Gastrocnemius medialis (tissue), 4 donors: ENCODE measurements around the gene PSMC3. TPM values are rescaled to one million over a fixed set of nuclear protein-coding genes. Genes with fewer than 3 reads are reported as not detected.

Source experiments
- ATAC-seq, 2 donors: fragments of 150-250 bp; one replicate each; pipeline ENCODE4 v1.9.1; 2016
- DNase-seq, 2 donors: peaks; one replicate each; pipeline ENCODE4 v3.0.0-alpha.2; 2019
- H3K27ac ChIP-seq, 4 donors: fragments of 200-600 bp; sonication (generic); 1 replicate in 1 of 4; 2 replicates in 3 of 4; pipeline ENCODE4 v1.5.1; 2016 to 2018; ENCODE audit warnings: mild to moderate bottlenecking in 2 of 4, moderate library complexity in 1 of 4
- H3K27me3 ChIP-seq, 3 donors: fragments of 200-600 bp; sonication (generic) in 2 of 3; 1 replicate in 1 of 3; 2 replicates in 2 of 3; pipeline versions ENCODE4 v1.5.1 to v1.6.0; 2016 to 2019; ENCODE audit warnings: mild to moderate bottlenecking in 1 of 3, moderate library complexity in 1 of 3
- H3K36me3 ChIP-seq, 2 donors: fragments of 200-600 bp; sonication (generic) in 1 of 2; one replicate each; pipeline ENCODE4 v1.5.1; 2017 to 2018
- H3K4me1 ChIP-seq, 2 donors: fragments of 200-600 bp; sonication (generic) in 1 of 2; one replicate each; pipeline ENCODE4 v1.5.1; 2016 to 2017; ENCODE audit warnings: mild to moderate bottlenecking in 2 of 2
- H3K4me3 ChIP-seq, 4 donors: fragments of 200-600 bp; sonication (generic) in 3 of 4; 1 replicate in 1 of 4; 2 replicates in 3 of 4; pipeline ENCODE4 v1.5.1; 2016 to 2019; ENCODE audit warnings: mild to moderate bottlenecking in 2 of 4
- H3K9me3 ChIP-seq, 3 donors: fragments of 200-600 bp; sonication (generic) in 2 of 3; 1 replicate in 1 of 3; 2 replicates in 2 of 3; pipeline ENCODE4 v1.5.1; 2016 to 2019
- POLR2A ChIP-seq, 2 donors: fragments of 450-650 bp; IDR thresholded peaks; one replicate each; pipeline ENCODE4 v1.6.1; 2017; ENCODE audit warnings: antibody characterized with exemption in 2 of 2, mild to moderate bottlenecking in 2 of 2, moderate library complexity in 2 of 2
- in situ Hi-C, 4 donors: fragments of 200-750 bp; cut with MboI; loops; one replicate each; pipeline versions ENCODE4 v1.15.0 to v1.8.0; 2017; ENCODE audit warnings: low sequenced_read_pairs in 4 of 4
- intact Hi-C: fragments of 100-400 bp; cut with DNase I; formaldehyde crosslinking; loops from one replicate; pipeline ENCODE4 v1.15.1; 2023; ENCODE audit warnings: low total_unique reads
- total RNA-seq, 4 donors: library from RNA; depleted of rRNA; stranded (reverse); fragments of >200 nt; gene quantifications; one replicate each; pipeline versions ENCODE4 v1.1.0 to v1.2.3, GENCODE V29; 2016
- TF ChIP-seq, protein P1 (sequence below), 5 experiments: fragments of 450-650 bp in 3 of 5; fragments of 200-600 bp in 2 of 5; sonication (generic) in 2 of 5; IDR thresholded peaks in 4 of 5; conservative IDR thresholded peaks in 1 of 5; 1 replicate in 4 of 5; 2 replicates in 1 of 5; pipeline ENCODE4 v1.5.1; 2016 to 2019; ENCODE audit warnings: antibody characterized with exemption in 5 of 5, mild to moderate bottlenecking in 3 of 5, moderate library complexity in 3 of 5

PSMC3 gene
- total RNA-seq, 4 donors from 2014 or later: 243 to 350 (median 329) TPM

DNA sequence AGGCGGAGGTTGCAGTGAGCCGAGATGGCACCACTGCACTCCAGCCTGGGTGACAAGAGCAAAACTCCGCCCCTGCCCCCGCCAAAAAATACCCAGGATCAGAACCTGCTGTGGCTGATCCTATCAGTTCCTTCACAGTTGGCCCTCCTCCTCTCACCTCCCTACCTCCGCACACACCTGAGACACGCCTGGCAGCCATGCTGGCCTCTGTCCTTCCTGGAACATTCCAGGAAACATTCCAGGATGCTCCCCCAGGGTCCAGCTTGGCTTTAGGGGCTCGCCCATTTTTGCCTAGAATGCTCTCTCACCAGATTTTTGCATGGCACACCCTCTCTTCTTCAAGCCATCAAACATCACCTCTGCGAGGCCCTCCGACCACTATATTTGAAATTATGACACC is 20.6 kb upstream of the PSMC3 start:
- no peaks in the 10 kb centered on the region for H3K9me3 ChIP-seq
- intact Hi-C loops (loop anchor here (10.0 kb wide), 1 partner anchor 262 kb away; the partner anchor contains the start of gene PACSIN3), in situ Hi-C loops (loop anchor here in 1 of 4 donors (10.0 kb wide), 1 partner anchor 62 kb away; no protein-coding TSS in a partner anchor)
- ATAC-seq (no peak), DNase-seq (no peak)
- peak overlapping the region in 1 of 4 donors; percentile 93 for H3K27ac ChIP-seq
- H3K27me3 ChIP-seq: no peaks in the 10 kb centered on the region
- peaks cover 20 to 26% of the 10 kb centered on the region in 2 donors for H3K4me1 ChIP-seq
- peaks cover 0 to 8% of the 10 kb centered on the region in 2 donors for H3K36me3 ChIP-seq
- TF ChIP-seq POLR2A (IDR thresholded peaks at IDR 0.05): no peak
- TF ChIP-seq, protein P1, sequence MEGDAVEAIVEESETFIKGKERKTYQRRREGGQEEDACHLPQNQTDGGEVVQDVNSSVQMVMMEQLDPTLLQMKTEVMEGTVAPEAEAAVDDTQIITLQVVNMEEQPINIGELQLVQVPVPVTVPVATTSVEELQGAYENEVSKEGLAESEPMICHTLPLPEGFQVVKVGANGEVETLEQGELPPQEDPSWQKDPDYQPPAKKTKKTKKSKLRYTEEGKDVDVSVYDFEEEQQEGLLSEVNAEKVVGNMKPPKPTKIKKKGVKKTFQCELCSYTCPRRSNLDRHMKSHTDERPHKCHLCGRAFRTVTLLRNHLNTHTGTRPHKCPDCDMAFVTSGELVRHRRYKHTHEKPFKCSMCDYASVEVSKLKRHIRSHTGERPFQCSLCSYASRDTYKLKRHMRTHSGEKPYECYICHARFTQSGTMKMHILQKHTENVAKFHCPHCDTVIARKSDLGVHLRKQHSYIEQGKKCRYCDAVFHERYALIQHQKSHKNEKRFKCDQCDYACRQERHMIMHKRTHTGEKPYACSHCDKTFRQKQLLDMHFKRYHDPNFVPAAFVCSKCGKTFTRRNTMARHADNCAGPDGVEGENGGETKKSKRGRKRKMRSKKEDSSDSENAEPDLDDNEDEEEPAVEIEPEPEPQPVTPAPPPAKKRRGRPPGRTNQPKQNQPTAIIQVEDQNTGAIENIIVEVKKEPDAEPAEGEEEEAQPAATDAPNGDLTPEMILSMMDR (IDR thresholded peaks at IDR 0.05 in 4 of 5, conservative IDR thresholded peaks at IDR 0.05 in 1 of 5): no peak
- H3K4me3 ChIP-seq: no peak overlapping the region

DNA sequence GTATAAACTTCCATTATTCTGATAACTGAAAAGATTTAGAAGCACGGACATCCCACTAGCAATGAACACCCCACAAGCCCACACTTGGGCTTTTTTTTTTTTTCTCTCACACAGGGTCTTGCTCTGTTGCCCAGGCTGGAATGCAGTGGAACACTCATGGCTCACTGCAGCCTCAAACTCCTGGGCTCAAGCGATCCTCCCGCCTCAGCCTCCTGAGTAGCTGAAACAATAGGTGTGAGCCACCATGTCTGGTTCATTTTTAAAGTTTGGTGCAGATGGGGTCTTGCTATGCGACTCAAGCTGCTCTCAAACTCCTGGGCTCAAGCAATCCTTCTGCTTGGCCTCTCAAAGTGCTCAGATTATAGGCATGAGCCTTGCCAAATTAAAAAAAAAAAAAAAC is 19.6 kb upstream of the PSMC3 start:
- DNase-seq (no peak), ATAC-seq (no peak)
- intact Hi-C loops (loop anchor here (10.0 kb wide), 1 partner anchor 261 kb away; the partner anchor contains the start of gene PACSIN3), in situ Hi-C loops (loop anchor here in 1 of 4 donors (10.0 kb wide), 1 partner anchor 61 kb away; no protein-coding TSS in a partner anchor)
- peak overlapping the region in 1 of 4 donors; percentile 12 for H3K27ac ChIP-seq
- peaks cover 20 to 26% of the 10 kb centered on the region in 2 donors for H3K4me1 ChIP-seq
- no peaks in the 10 kb centered on the region for H3K27me3 ChIP-seq
- no peak for TF ChIP-seq POLR2A (IDR thresholded peaks at IDR 0.05)
- TF ChIP-seq, protein P1 (IDR thresholded peaks at IDR 0.05 in 4 of 5, conservative IDR thresholded peaks at IDR 0.05 in 1 of 5): no peak
- no peaks in the 10 kb centered on the region for H3K9me3 ChIP-seq
- peaks cover 0 to 8% of the 10 kb centered on the region in 2 donors for H3K36me3 ChIP-seq
- no peak overlapping the region for H3K4me3 ChIP-seq

DNA sequence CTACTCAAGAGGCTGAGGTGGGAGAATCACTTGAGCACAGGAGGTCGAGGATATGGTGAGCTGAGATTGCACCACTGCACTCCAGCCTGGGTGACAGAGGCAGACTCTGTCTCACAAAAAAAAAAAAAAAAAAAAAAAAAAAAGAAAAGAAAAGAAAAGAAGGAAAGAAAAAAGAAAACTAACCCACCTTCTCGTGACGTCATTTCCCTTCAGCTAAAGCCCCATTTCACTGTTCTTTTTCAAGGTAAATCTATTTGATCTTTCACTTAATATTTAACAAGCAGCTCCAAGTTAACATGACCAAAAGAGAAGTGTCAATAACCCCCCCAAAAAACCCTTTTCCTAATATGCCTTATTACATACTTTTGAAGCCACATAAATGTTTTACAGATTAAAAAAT is 17.6 kb upstream of the PSMC3 start:
- ATAC-seq (no peak), DNase-seq (no peak)
- peaks cover 17 to 20% of the 10 kb centered on the region in 2 donors for H3K4me1 ChIP-seq
- peaks cover 0 to 8% of the 10 kb centered on the region in 2 donors for H3K36me3 ChIP-seq
- H3K9me3 ChIP-seq: no peaks in the 10 kb centered on the region
- H3K27me3 ChIP-seq: no peaks in the 10 kb centered on the region
- H3K27ac ChIP-seq: peak overlapping the region in 3 of 4 donors; percentile 48 to 58 (median 51)
- in situ Hi-C loops (loop anchor here in 1 of 4 donors (10.0 kb wide), 1 partner anchor 59 kb away; no protein-coding TSS in a partner anchor), intact Hi-C loops (loop anchor here (10.0 kb wide), 1 partner anchor 259 kb away; the partner anchor contains the start of gene PACSIN3)
- TF ChIP-seq POLR2A (IDR thresholded peaks at IDR 0.05): no peak
- TF ChIP-seq, protein P1 (IDR thresholded peaks at IDR 0.05 in 4 of 5, conservative IDR thresholded peaks at IDR 0.05 in 1 of 5): no peak
- H3K4me3 ChIP-seq: no peak overlapping the region

DNA sequence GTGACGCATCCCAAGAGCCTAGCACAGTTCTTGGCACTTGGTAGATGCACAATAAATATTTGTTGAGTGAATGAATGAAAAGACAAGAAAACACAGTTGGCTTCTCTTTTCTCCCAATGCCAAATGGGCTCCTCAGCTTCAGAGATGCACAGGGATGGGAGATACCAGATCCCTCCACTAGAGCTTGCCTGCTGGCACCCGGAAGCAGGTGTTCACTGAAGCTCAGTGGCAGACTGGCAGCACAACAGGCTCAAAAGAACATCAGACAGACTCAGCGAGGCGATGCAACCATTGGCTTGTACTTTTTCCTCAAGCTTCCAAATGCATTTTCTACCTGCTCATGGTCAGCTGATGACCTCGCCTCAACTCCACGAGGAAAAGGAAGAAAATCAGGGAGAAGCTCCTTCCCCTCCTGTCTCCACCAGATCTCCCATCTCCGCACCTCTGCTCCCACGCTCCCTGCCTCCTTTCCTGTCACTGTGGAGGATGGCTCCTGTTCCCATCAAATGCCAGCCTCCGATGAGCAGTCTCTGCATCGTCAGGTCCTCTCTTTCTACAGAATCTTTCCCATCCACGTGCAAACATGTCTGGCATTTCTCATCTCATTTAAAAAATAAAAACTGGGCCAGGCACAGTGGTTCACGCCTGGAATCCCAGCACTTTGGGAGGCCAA is 16.9 kb upstream of the PSMC3 start:
- H3K36me3 ChIP-seq: peaks cover 0 to 8% of the 10 kb centered on the region in 2 donors
- in situ Hi-C loops (loop anchor here in 1 of 4 donors (10.0 kb wide), 1 partner anchor 58 kb away; no protein-coding TSS in a partner anchor), intact Hi-C loops (loop anchor here (10.0 kb wide), 1 partner anchor 258 kb away; the partner anchor contains the start of gene PACSIN3)
- peaks cover 17 to 20% of the 10 kb centered on the region in 2 donors for H3K4me1 ChIP-seq
- H3K9me3 ChIP-seq: no peaks in the 10 kb centered on the region
- no peak for DNase-seq
- TF ChIP-seq, protein P1 (IDR thresholded peaks at IDR 0.05 in 4 of 5, conservative IDR thresholded peaks at IDR 0.05 in 1 of 5): peak in 1 of 5 experiments; percentile 18
- TF ChIP-seq POLR2A (IDR thresholded peaks at IDR 0.05): no peak
- peak overlapping the region; percentile 39 to 58 (median 46) for H3K27ac ChIP-seq
- ATAC-seq: peak in 1 of 2 donors; percentile 33
- H3K27me3 ChIP-seq: no peaks in the 10 kb centered on the region
- no peak overlapping the region for H3K4me3 ChIP-seq
